Measurements from ENCODE around the gene RASAL1. TPM values are rescaled to one million over a fixed set of nuclear protein-coding genes. Genes with fewer than 3 reads are reported as not detected.

Gene RASAL1
- total RNA-seq, 1 experiment from 2014 or later = not detected

- Histone ChIP-seq H3K4me1 (no peaks in the 10 kb centered on the region), H3K4me3 (ENCODE audit: low read depth, low read length) (no peak overlapping the region), H3K27me3 (replicated peaks; ENCODE audit: control insufficient read depth, insufficient read depth, low read length) (no peaks in the 10 kb centered on the region), H3K9me3 (no peaks in the 10 kb centered on the region), H3K36me3 (ENCODE audit: control insufficient read depth, insufficient read depth, low read length) (no peaks in the 10 kb centered on the region)
- Mint-ChIP-seq H3K27ac (ENCODE audit: unreplicated experiment) (no peak overlapping the region), H3K9me3 (ENCODE audit: unreplicated experiment) (no peaks in the 10 kb centered on the region), H3K4me1 (ENCODE audit: low read depth, unreplicated experiment) (no peaks in the 10 kb centered on the region), H3K4me3 (ENCODE audit: unreplicated experiment) (no peak overlapping the region), H3K27me3 (ENCODE audit: insufficient read depth, unreplicated experiment) (peaks cover 4% of the 10 kb centered on the region), H3K36me3 (ENCODE audit: insufficient read depth, unreplicated experiment) (no peaks in the 10 kb centered on the region)
- POLR2A ChIA-PET = no interaction called here
- CTCF ChIA-PET = no interaction called here
- intact Hi-C loops (cut with micrococcal nuclease; ENCODE audit: unreplicated experiment) = no loop called here
- TF ChIP-seq, protein P1, sequence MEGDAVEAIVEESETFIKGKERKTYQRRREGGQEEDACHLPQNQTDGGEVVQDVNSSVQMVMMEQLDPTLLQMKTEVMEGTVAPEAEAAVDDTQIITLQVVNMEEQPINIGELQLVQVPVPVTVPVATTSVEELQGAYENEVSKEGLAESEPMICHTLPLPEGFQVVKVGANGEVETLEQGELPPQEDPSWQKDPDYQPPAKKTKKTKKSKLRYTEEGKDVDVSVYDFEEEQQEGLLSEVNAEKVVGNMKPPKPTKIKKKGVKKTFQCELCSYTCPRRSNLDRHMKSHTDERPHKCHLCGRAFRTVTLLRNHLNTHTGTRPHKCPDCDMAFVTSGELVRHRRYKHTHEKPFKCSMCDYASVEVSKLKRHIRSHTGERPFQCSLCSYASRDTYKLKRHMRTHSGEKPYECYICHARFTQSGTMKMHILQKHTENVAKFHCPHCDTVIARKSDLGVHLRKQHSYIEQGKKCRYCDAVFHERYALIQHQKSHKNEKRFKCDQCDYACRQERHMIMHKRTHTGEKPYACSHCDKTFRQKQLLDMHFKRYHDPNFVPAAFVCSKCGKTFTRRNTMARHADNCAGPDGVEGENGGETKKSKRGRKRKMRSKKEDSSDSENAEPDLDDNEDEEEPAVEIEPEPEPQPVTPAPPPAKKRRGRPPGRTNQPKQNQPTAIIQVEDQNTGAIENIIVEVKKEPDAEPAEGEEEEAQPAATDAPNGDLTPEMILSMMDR (IDR thresholded peaks at IDR 0.05; ENCODE audit: insufficient read depth in 1 of 2, low read depth in 1 of 2, low read length in 1 of 2, severe bottlenecking in 1 of 2, unreplicated experiment in 1 of 2) = no peak
- no peak for DNase-seq
- no TSS peak for BruUV-seq (replicated peaks)
Observed at GRCh38 chr12:113113397-113113796, 22.2 kb downstream of the RASAL1 start.

GRCh38 chr12:113112043-113112899 is 23.3 kb downstream of the RASAL1 start:
- no peak overlapping the region for H3K4me3 Mint-ChIP-seq (ENCODE audit: unreplicated experiment)
- DNase-seq = no peak
- no peaks in the 10 kb centered on the region for H3K9me3 Mint-ChIP-seq (ENCODE audit: unreplicated experiment)
- POLR2A ChIA-PET = no interaction called here
- Histone ChIP-seq H3K4me3 (ENCODE audit: low read depth, low read length) (no peak overlapping the region), H3K4me1 (no peaks in the 10 kb centered on the region), H3K9me3 (no peaks in the 10 kb centered on the region), H3K27me3 (replicated peaks; ENCODE audit: control insufficient read depth, insufficient read depth, low read length) (no peaks in the 10 kb centered on the region), H3K36me3 (ENCODE audit: control insufficient read depth, insufficient read depth, low read length) (no peaks in the 10 kb centered on the region)
- H3K4me1 Mint-ChIP-seq (ENCODE audit: low read depth, unreplicated experiment) = no peaks in the 10 kb centered on the region
- H3K36me3 Mint-ChIP-seq (ENCODE audit: insufficient read depth, unreplicated experiment) = no peaks in the 10 kb centered on the region
- no TSS peak for BruUV-seq (replicated peaks)
- CTCF ChIA-PET = no interaction called here
- peaks cover 4% of the 10 kb centered on the region for H3K27me3 Mint-ChIP-seq (ENCODE audit: insufficient read depth, unreplicated experiment)
- intact Hi-C loops (cut with micrococcal nuclease; ENCODE audit: unreplicated experiment) = no loop called here
- H3K27ac Mint-ChIP-seq (ENCODE audit: unreplicated experiment) = no peak overlapping the region
- TF ChIP-seq, protein P1 (IDR thresholded peaks at IDR 0.05; ENCODE audit: insufficient read depth in 1 of 2, low read depth in 1 of 2, low read length in 1 of 2, severe bottlenecking in 1 of 2, unreplicated experiment in 1 of 2) = no peak

GRCh38 chr12:113111247-113111646 is 24.3 kb downstream of the RASAL1 start:
- H3K27me3 Mint-ChIP-seq (ENCODE audit: insufficient read depth, unreplicated experiment) = peaks cover 4% of the 10 kb centered on the region
- no peak overlapping the region for H3K4me3 ChIP-seq (ENCODE audit: low read depth, low read length)
- no peak for DNase-seq
- no peaks in the 10 kb centered on the region for H3K36me3 ChIP-seq (ENCODE audit: control insufficient read depth, insufficient read depth, low read length)
- no peaks in the 10 kb centered on the region for H3K9me3 ChIP-seq
- no TSS peak for BruUV-seq (replicated peaks)
- H3K4me3 Mint-ChIP-seq (ENCODE audit: unreplicated experiment) = no peak overlapping the region
- H3K36me3 Mint-ChIP-seq (ENCODE audit: insufficient read depth, unreplicated experiment) = no peaks in the 10 kb centered on the region
- no peak overlapping the region for H3K27ac Mint-ChIP-seq (ENCODE audit: unreplicated experiment)
- TF ChIP-seq, protein P1 (IDR thresholded peaks at IDR 0.05; ENCODE audit: insufficient read depth in 1 of 2, low read depth in 1 of 2, low read length in 1 of 2, severe bottlenecking in 1 of 2, unreplicated experiment in 1 of 2) = no peak
- H3K9me3 Mint-ChIP-seq (ENCODE audit: unreplicated experiment) = no peaks in the 10 kb centered on the region
- H3K27me3 ChIP-seq (replicated peaks; ENCODE audit: control insufficient read depth, insufficient read depth, low read length) = no peaks in the 10 kb centered on the region
- POLR2A ChIA-PET = no interaction called here
- no peaks in the 10 kb centered on the region for H3K4me1 ChIP-seq
- intact Hi-C loops (cut with micrococcal nuclease; ENCODE audit: unreplicated experiment) = no loop called here
- CTCF ChIA-PET = no interaction called here
- H3K4me1 Mint-ChIP-seq (ENCODE audit: low read depth, unreplicated experiment) = no peaks in the 10 kb centered on the region

Data from Caco-2 (cell line).